ENCODE results near the gene ACRV1.

The ACRV1 gene

DNA sequence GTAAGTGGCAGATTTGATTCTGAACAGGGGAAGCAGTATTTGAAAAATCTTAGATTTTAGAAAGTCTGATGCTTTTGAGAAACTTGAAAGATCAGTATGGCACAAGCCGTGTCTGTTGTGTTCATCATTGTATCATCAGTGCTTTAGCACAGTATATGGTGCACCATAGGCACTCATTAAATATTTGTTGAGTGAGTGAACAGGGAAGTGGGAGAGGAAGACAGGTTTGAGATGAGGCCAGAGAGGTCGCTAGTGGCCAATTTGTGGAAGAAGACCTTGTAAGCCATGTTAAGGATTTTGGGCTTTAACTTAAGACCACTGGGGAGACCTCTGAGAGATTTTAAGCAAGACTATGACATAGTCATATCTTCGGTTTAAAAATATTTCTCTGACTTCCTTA, 42.8 kb downstream of the ACRV1 start:
- no peak for TF ChIP-seq CTCF (IDR thresholded peaks at IDR 0.05; ENCODE audit: low read depth, low read length, missing control alignments)
- in situ Hi-C loops (cut with HindIII; ENCODE audit: low sequenced_read_pairs) = no loop called here
- no peak for DNase-seq (ENCODE audit: low read depth)
- no peak overlapping the region for H3K4me3 ChIP-seq (ENCODE audit: low read depth, low read length)

DNA sequence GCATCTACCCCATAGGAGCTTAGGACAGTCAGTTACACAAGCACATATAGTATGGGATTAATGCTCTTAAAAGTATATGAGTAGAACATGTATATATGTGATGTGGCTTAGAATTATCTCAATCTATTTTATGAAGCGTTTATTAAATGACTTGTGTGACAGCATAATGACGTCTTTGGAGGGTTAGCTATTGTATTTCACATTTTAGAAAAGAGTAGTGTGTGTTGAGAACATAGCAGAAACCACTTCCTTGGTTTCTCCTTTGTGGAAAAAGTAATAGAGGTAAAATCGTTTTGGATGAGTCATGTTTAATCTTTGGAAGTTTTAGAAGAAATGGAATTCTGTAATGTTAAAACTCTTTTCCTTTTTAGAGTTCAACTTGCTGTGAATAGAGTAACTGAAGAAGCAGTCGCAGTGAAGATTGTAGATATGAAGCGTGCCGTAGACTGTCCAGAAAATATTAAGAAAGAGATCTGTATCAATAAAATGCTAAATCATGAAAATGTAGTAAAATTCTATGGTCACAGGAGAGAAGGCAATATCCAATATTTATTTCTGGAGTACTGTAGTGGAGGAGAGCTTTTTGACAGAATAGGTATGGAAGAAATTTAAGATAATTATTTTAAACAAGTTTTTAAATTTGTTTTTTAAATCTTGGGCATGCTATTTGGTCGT, 53.3 kb downstream of the ACRV1 start:
- peak overlapping the region; percentile 65 for H3K4me3 ChIP-seq (ENCODE audit: low read depth, low read length)
- in situ Hi-C loops (cut with HindIII; ENCODE audit: low sequenced_read_pairs) = loop anchor here (10.0 kb wide), 1 partner anchor 267 kb away; no protein-coding TSS in a partner anchor
- no peak for DNase-seq (ENCODE audit: low read depth)
- no peak for TF ChIP-seq CTCF (IDR thresholded peaks at IDR 0.05; ENCODE audit: low read depth, low read length, missing control alignments)

GRCh38 chr11:125626288-125626950, 54.2 kb downstream of the ACRV1 start:
- H3K4me3 ChIP-seq (ENCODE audit: low read depth, low read length) = peak overlapping the region; percentile 65
- DNase-seq (ENCODE audit: low read depth) = peak; percentile 46
- TF ChIP-seq CTCF (IDR thresholded peaks at IDR 0.05; ENCODE audit: low read depth, low read length, missing control alignments) = peak; percentile 51
- in situ Hi-C loops (cut with HindIII; ENCODE audit: low sequenced_read_pairs) = loop anchor here (10.0 kb wide), 1 partner anchor 268 kb away; no protein-coding TSS in a partner anchor

GRCh38 chr11:125625630-125626287, 54.9 kb downstream of the ACRV1 start:
- no peak for TF ChIP-seq CTCF (IDR thresholded peaks at IDR 0.05; ENCODE audit: low read depth, low read length, missing control alignments)
- peak overlapping the region; percentile 65 for H3K4me3 ChIP-seq (ENCODE audit: low read depth, low read length)

DNA sequence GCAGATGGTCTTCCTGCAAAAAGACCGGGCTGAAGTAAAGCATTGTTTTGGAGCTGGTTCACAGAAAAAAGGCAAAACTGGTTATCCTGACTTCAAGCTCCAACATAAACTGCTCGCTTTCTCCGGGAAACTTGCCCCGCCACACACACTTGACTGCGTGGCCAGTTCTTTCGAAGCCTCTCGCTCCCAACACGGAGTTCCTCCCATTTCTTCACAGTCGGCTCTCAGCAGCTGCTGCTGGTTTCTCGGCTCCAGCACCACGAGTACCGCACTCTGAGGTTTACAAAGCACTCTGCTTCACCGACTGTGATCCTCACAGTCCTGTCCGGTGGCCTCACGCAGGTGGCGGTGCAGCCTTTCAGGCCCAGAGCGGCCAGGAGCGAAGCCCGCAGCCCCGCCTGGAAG, 55.4 kb downstream of the ACRV1 start:
- in situ Hi-C loops (cut with HindIII; ENCODE audit: low sequenced_read_pairs) = loop anchor here (10.0 kb wide), 1 partner anchor 270 kb away; no protein-coding TSS in a partner anchor
- DNase-seq (ENCODE audit: low read depth) = no peak
- peak overlapping the region; percentile 65 for H3K4me3 ChIP-seq (ENCODE audit: low read depth, low read length)
- TF ChIP-seq CTCF (IDR thresholded peaks at IDR 0.05; ENCODE audit: low read depth, low read length, missing control alignments) = no peak

More at GRCh38 chr11:125625630-125626287, 54.9 kb downstream of the ACRV1 start:
- peak; percentile 71 for DNase-seq (ENCODE audit: low read depth)
- in situ Hi-C loops (cut with HindIII; ENCODE audit: low sequenced_read_pairs) = loop anchor here (10.0 kb wide), 1 partner anchor 269 kb away; no protein-coding TSS in a partner anchor

DNA sequence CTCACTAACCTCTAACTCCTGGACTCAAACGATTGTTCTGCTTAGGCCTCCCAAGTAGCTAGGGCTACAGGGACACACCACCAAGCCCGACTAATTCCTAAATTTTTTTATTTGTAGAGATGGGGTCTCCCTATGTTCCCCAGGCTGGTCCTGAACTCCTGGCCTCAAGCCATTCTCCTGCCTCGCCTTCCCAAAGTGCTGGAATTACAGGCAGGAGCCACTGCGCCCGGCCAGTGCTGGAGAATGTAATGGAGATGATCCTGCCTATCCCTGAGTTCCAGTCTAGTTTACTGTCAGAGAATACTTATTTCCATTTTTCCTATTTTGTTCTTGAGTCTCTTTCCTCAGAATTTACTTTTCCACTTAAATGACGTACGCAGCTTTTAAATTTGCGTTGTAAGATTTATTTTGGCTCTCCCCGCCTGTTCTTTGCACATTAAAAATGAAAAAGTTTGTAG, 55.9 kb downstream of the ACRV1 start, which contains the start of gene CHEK1:
Gene CHEK1 (plus strand): TSS at position 408 of the 458 bp plus-strand sequence. CDS start 1,606 bp downstream, outside the sequence.
- peak within 1 kb of the TSS; percentile 65 for H3K4me3 ChIP-seq (ENCODE audit: low read depth, low read length)
- in situ Hi-C loops (cut with HindIII; ENCODE audit: low sequenced_read_pairs) = loop anchor here (10.0 kb wide), 1 partner anchor 270 kb away; no protein-coding TSS in a partner anchor
- no peak for TF ChIP-seq CTCF (IDR thresholded peaks at IDR 0.05; ENCODE audit: low read depth, low read length, missing control alignments)

More for the DNA sequence above, 55.9 kb downstream of the ACRV1 start, which contains the start of gene CHEK1:
- DNase-seq (ENCODE audit: low read depth) = no peak

Data from astrocyte of the cerebellum (primary cell).